D721Med (cell line): Measurements from ENCODE around the gene NOD1.
"Not testable (repeated sequence)": the region's sequence is repeated elsewhere in the genome, so short reads cannot be mapped to it uniquely, and the experiment has no call there.

Source experiments
- DNase-seq: peaks from one replicate; pipeline ENCODE4 v3.0.0; 2011; ENCODE audit warnings: low spot score; ENCODE audit not compliant: insufficient read length
- FAIRE-seq: peaks from 2 replicates; lab custom pipeline; 2011; peaks lifted over from hg19 to GRCh38; lab: Jason Lieb, UNC
- TF ChIP-seq, protein P1 (sequence below): IDR thresholded peaks from 2 replicates; pipeline ENCODE4 v1.5.1; 2012; ENCODE audit warnings: mild to moderate bottlenecking, control low read depth; ENCODE audit not compliant: insufficient read depth; ENCODE audit errors: missing control alignments

The NOD1 gene

DNA sequence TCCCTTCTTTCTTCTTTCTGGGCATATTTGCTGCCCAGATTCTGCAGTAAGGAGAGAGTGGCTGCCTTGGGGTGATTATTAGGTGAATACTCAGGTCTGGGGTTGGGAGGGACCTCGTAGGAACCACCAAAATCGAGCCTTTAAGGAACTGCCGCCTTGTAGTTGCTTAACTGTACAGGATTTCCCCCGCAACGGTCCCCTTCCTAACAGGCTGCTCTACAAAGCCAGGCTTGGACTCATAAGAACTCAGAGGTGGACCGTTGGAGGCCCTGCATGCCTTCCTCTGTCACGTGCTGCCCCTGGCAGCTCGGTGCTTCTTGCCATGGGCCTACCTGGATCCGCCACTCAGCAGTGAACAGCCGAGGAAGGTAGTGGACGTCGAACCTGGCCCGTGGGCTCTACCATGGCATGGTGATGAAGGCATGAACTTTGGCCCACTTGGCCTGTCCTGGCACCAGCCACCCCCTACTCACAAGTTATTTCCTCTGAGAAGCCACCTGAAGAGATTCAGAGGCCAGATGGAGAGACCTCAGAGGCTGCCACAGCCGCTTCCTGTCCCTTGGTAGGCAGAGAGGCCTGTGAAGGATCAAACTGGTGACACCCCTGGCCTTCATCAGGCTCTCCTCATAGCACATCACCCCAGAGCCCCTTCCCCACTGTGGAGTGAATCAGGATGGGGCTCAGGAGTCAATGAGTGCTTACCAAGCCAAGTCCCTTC, 54.6 kb downstream of the NOD1 start:
- TF ChIP-seq, protein P1, sequence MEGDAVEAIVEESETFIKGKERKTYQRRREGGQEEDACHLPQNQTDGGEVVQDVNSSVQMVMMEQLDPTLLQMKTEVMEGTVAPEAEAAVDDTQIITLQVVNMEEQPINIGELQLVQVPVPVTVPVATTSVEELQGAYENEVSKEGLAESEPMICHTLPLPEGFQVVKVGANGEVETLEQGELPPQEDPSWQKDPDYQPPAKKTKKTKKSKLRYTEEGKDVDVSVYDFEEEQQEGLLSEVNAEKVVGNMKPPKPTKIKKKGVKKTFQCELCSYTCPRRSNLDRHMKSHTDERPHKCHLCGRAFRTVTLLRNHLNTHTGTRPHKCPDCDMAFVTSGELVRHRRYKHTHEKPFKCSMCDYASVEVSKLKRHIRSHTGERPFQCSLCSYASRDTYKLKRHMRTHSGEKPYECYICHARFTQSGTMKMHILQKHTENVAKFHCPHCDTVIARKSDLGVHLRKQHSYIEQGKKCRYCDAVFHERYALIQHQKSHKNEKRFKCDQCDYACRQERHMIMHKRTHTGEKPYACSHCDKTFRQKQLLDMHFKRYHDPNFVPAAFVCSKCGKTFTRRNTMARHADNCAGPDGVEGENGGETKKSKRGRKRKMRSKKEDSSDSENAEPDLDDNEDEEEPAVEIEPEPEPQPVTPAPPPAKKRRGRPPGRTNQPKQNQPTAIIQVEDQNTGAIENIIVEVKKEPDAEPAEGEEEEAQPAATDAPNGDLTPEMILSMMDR: no peak
- DNase-seq (no peak), FAIRE-seq (no peak)

DNA sequence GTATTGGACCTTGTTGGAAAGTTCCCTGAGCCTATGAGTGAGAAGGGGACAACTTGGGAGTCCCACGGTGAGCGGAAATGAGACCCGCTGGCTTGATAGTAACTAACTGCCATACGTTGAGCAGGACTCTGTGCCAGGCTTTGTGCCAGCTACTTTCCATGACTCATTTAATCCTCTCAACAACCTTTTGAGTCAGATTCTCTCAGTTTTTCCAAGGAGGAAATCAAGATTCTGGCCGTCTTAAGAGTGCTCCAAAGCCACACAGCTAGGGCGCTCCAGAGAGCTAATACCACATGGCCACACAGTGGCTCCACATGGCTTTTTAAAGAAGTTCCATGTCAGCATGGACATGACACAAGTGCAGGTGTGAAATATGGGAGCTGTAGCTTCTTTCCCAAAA, 55.7 kb downstream of the NOD1 start:
- TF ChIP-seq, protein P1: no peak
- no peak for FAIRE-seq
- DNase-seq: no peak

DNA sequence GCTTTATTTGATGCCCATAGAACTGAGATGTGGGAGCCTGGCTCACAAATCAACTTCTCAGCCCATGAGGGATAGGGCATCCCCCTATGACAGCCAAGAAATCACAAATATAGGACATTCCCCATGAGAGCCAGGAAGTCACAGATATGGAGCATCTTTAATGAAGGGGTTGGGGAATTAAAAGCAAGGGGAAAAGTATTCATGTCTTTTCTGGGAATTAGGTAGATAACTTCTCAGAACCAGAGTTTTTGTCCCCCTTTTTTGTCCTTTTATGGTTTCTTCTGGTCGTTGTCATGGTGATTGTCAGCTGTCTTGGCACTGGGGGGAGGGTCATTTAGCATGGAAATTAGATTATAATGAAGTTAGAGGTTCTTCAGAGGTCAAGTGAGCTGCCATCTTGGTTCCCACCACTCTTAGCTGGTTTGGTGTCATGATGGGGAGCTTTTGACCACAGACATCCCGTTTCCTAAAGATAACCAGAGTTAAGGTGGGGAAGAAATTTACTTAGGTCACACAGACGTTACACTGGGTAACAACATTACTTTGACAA, 56.9 kb downstream of the NOD1 start:
- FAIRE-seq (no peak), DNase-seq (no peak)
- TF ChIP-seq, protein P1: no peak

DNA sequence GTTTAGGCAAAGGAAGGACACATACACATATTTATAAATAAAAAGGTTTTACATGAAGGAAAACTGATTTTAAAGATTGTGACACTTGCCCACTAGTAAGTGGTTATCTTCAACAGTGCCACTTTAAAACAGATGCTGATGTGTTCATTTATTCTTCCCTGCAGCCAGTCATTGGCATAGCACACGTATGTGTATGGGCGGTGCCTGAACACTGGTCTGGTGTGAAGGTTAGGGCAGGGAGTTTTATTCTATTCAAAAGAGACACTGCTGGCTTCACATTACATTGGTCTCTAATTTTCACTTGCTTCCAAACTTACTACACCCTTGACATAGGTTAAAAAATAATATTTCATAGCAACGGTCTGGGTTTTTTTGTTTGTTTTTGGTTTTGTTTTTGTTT, 57.9 kb downstream of the NOD1 start:
- DNase-seq (no peak), FAIRE-seq (no peak)
- TF ChIP-seq, protein P1: no peak

DNA sequence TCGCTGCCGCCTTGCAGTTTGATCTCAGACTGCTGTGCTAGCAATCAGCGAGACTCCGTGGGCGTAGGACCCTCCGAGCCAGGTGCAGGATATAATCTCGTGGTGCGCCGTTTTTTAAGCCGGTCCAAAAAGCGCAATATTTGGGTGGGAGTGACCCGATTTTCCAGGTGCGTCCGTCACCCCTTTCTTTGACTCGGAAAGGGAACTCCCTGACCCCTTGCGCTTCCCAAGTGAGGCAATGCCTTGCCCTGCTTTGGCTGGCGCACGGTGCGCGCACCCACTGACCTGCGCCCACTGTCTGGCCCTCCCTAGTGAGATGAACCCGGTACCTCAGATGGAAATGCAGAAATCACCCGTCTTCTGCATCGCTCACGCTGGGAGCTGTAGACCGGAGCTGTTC, 58.5 kb downstream of the NOD1 start:
- DNase-seq, FAIRE-seq: not testable (repeated sequence)

DNA sequence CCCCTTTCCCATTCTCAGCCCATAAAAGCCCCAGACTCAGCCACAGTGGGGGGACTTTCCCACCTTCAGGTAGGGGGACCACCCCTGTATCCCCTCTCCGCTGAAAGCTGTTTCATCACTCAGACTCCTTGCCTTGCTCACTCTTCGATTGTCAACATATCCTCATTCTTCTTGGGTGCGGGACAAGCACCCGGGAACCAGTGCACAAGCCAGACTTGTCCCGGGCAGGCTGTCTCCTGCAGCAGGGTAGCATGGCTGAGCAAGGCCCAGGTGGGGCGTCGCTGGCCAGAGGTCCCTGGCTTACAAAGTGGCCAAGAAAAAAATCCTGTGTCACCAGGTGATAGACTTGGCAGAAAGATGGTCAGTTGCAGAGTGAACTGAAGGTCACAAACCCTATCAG, 64.7 kb downstream of the NOD1 start:
- FAIRE-seq (no peak), DNase-seq (no peak)
- TF ChIP-seq, protein P1: no peak

DNA sequence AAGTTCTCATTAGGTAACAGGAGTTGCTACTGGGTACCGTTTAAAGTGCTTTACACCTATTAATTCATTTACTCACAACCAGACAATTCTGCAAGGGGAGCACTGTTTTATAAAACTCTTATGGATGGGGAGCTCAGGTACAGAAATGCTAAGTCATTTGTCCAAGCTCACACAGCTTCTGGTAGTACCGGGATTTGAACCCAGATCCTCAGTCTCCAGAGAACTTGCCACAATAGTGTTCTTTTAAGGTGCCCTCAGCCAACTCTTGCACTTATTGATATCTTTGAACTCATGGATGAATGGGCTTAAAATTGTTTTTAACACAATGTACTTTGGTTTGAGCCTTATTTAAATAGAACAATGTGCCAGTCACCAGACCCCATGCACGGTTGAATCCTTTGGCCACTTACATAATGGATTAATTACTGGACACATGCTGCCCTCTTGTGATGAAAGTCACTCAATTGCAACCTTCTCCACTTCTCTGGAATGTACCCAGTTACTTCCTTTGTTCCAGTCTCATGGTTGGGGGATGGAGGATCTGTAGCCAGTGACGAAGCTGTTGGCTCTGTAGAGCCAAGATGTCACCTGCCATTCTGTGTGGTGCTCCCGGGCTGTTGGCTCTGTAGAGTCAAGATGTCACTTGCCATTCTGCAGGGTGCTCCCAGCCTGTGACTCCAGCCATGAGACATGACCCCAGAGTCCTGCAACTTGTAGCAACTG, 65.6 kb downstream of the NOD1 start:
- TF ChIP-seq, protein P1: peak; percentile 55
- FAIRE-seq: no peak
- DNase-seq: no peak
